H1 (cell line): ENCODE measurements around the gene CUEDC1. TPM values are rescaled to one million over a fixed set of nuclear protein-coding genes. Genes with fewer than 3 reads are reported as not detected.

ENCODE experiments used
- CTCF ChIA-PET: fragments of 300-600 bp; sonication (Branson Sonifier 250); formaldehyde crosslinking; loops from one replicate; lab custom pipeline; 2021; ENCODE audit not compliant: partially characterized antibody; lab: Charles Lee
- POLR2A ChIA-PET: fragments of 300-600 bp; sonication (Branson Sonifier 250); formaldehyde crosslinking; loops from one replicate; lab custom pipeline; 2021; ENCODE audit warnings: inconsistent platforms; ENCODE audit not compliant: partially characterized antibody; lab: Charles Lee
- DNase-seq, 2 experiments: peaks; one replicate each; pipeline versions ENCODE4 v3.0.0 to v3.0.0-alpha.2; 2010 to 2022; ENCODE audit warnings: low spot score in 2 of 2, low read depth in 1 of 2, mixed read lengths in 1 of 2
- FAIRE-seq: peaks from 2 replicates; lab custom pipeline; 2011; peaks lifted over from hg19 to GRCh38; lab: Jason Lieb, UNC
- H2AFZ ChIP-seq: 2 replicates; pipeline ENCODE4 v1.8.1; 2012; ENCODE audit warnings: low read length, inconsistent platforms
- H2AK5ac ChIP-seq: 2 replicates; pipeline ENCODE4 v1.6.1; 2013; ENCODE audit warnings: low read depth, low read length
- H2BK120ac ChIP-seq: replicated peaks from 2 replicates; pipeline ENCODE3; 2013; ENCODE audit warnings: low read depth, low read length, inconsistent platforms
- H2BK12ac ChIP-seq: 2 replicates; pipeline ENCODE4 v1.6.1; 2013; ENCODE audit warnings: low read depth, low read length
- H2BK15ac ChIP-seq: 2 replicates; pipeline ENCODE4 v1.6.1; 2013; ENCODE audit warnings: low read length
- H2BK20ac ChIP-seq: 2 replicates; pipeline ENCODE4 v1.6.1; 2013; ENCODE audit warnings: low read length
- H2BK5ac ChIP-seq: 2 replicates; pipeline ENCODE4 v1.6.1; 2013; ENCODE audit warnings: low read depth, low read length
- H3K14ac ChIP-seq: 2 replicates; pipeline ENCODE4 v1.6.1; 2013; ENCODE audit warnings: inconsistent platforms; ENCODE audit not compliant: insufficient read length
- H3K18ac ChIP-seq: 2 replicates; pipeline ENCODE4 v1.6.1; 2013; ENCODE audit warnings: low read length; ENCODE audit errors: extremely low read depth
- H3K23ac ChIP-seq: 2 replicates; pipeline ENCODE4 v1.6.1; 2013; ENCODE audit warnings: inconsistent platforms; ENCODE audit not compliant: insufficient read length
- H3K23me2 ChIP-seq: 2 replicates; pipeline ENCODE4 v1.6.1; 2013; ENCODE audit warnings: low read depth, low read length
- H3K27ac ChIP-seq: 2 replicates; pipeline ENCODE4 v1.6.1; 2011; ENCODE audit warnings: low read depth, low read length, inconsistent platforms
- H3K27me3 ChIP-seq, 4 experiments: replicated peaks in 1 of 4; 1 replicate in 1 of 4; 2 replicates in 3 of 4; pipeline versions ENCODE4 v1.6.1 to v1.8.1; 2011 to 2013; ENCODE audit warnings: low read length in 3 of 4, mild to moderate bottlenecking in 3 of 4, inconsistent platforms in 2 of 4, mixed read lengths in 2 of 4, moderate library complexity in 1 of 4; ENCODE audit not compliant: control insufficient read depth in 3 of 4, insufficient read depth in 3 of 4; ENCODE audit errors: extremely low read depth in 1 of 4
- H3K36me3 ChIP-seq, 4 experiments: 2 replicates each; pipeline versions ENCODE4 v1.6.1 to v1.8.1; 2011 to 2013; ENCODE audit warnings: mild to moderate bottlenecking in 4 of 4, low read length in 3 of 4, moderate library complexity in 2 of 4, control low read depth in 1 of 4, inconsistent platforms in 1 of 4; ENCODE audit not compliant: insufficient read depth in 4 of 4, control insufficient read depth in 2 of 4
- H3K4ac ChIP-seq: replicated peaks from 2 replicates; pipeline ENCODE3; 2013; ENCODE audit warnings: low read length, low read depth, mixed read lengths, inconsistent platforms; ENCODE audit not compliant: insufficient read length
- H3K4me1 ChIP-seq, 4 experiments: replicated peaks in 1 of 4; 1 replicate in 1 of 4; 2 replicates in 3 of 4; pipeline versions ENCODE4 v1.6.1 to v1.8.1; 2011 to 2013; ENCODE audit warnings: low read length in 3 of 4, inconsistent platforms in 2 of 4, mixed read lengths in 1 of 4; ENCODE audit not compliant: insufficient read depth in 4 of 4, control insufficient read depth in 3 of 4
- H3K4me2 ChIP-seq, 2 experiments: 2 replicates each; pipeline versions ENCODE4 v1.6.1 to v1.8.1; 2011 to 2013; ENCODE audit warnings: low read depth in 2 of 2, low read length in 2 of 2, control low read depth in 1 of 2, inconsistent platforms in 1 of 2, mild to moderate bottlenecking in 1 of 2; ENCODE audit not compliant: insufficient read depth in 1 of 2
- H3K4me3 ChIP-seq, 4 experiments: fragments of 200-600, 300-600 bp in 1 of 4; sonication (generic), shearing (Covaris generic), sonication (Bioruptor Twin) in 1 of 4; 2 replicates each; pipeline versions ENCODE4 v1.5.1 to v1.8.1; 2011 to 2016; ENCODE audit warnings: low read length in 4 of 4, low read depth in 3 of 4, control low read depth in 2 of 4, inconsistent platforms in 2 of 4, mild to moderate bottlenecking in 2 of 4, mixed read lengths in 1 of 4, moderate library complexity in 1 of 4; ENCODE audit not compliant: insufficient read depth in 2 of 4; ENCODE audit errors: extremely low read depth in 1 of 4
- H3K56ac ChIP-seq: replicated peaks from 2 replicates; pipeline ENCODE3; 2013; ENCODE audit warnings: low read depth, mild to moderate bottlenecking, mixed read lengths, low read length, inconsistent platforms; ENCODE audit not compliant: insufficient read length
- H3K79me1 ChIP-seq: 2 replicates; pipeline ENCODE4 v1.6.1; 2013; ENCODE audit warnings: low read depth, low read length, control low read depth
- H3K79me2 ChIP-seq, 2 experiments: 2 replicates each; pipeline versions ENCODE4 v1.6.1 to v1.8.1; 2012 to 2013; ENCODE audit warnings: low read length in 2 of 2, mild to moderate bottlenecking in 2 of 2, inconsistent platforms in 1 of 2; ENCODE audit not compliant: insufficient read depth in 2 of 2, control insufficient read depth in 1 of 2
- H3K9ac ChIP-seq, 4 experiments: replicated peaks in 1 of 4; 1 replicate in 1 of 4; 2 replicates in 3 of 4; pipeline versions ENCODE4 v1.6.1 to v1.8.1; 2011 to 2013; ENCODE audit warnings: low read depth in 3 of 4, low read length in 3 of 4, control low read depth in 2 of 4, mild to moderate bottlenecking in 2 of 4, moderate library complexity in 2 of 4, inconsistent platforms in 1 of 4; ENCODE audit errors: extremely low read depth in 1 of 4
- H3K9me3 ChIP-seq, 2 experiments: 2 replicates each; pipeline versions ENCODE4 v1.6.1 to v1.8.1; 2012 to 2013; ENCODE audit warnings: mild to moderate bottlenecking in 2 of 2, moderate library complexity in 2 of 2, control low read depth in 1 of 2, inconsistent platforms in 1 of 2, low read depth in 1 of 2, low read length in 1 of 2, mixed read lengths in 1 of 2; ENCODE audit not compliant: insufficient read depth in 2 of 2
- H4K20me1 ChIP-seq, 2 experiments: replicated peaks in 1 of 2; 2 replicates each; pipeline versions ENCODE3 to v1.8.1; 2011 to 2013; ENCODE audit warnings: inconsistent platforms in 2 of 2, low read length in 2 of 2, mild to moderate bottlenecking in 1 of 2; ENCODE audit not compliant: insufficient read depth in 2 of 2, control insufficient read depth in 1 of 2
- H4K5ac ChIP-seq: 2 replicates; pipeline ENCODE4 v1.6.1; 2013; ENCODE audit warnings: low read length, low read depth, mixed read lengths, inconsistent platforms; ENCODE audit not compliant: insufficient read length
- H4K8ac ChIP-seq: 2 replicates; pipeline ENCODE4 v1.8.0; 2013; ENCODE audit warnings: mild to moderate bottlenecking, moderate library complexity, low read length, inconsistent platforms; ENCODE audit not compliant: insufficient read depth; ENCODE audit errors: extremely low read depth
- H4K91ac ChIP-seq: replicated peaks from 2 replicates; pipeline ENCODE3; 2013; ENCODE audit warnings: low read length, mixed read lengths, inconsistent platforms; ENCODE audit not compliant: insufficient read length
- ASH2L ChIP-seq: fragments of 200-600, 300-600 bp; sonication (generic); IDR thresholded peaks from one replicate; pipeline ENCODE4 v1.7.1; 2017; ENCODE audit warnings: low read length
- ATF3 ChIP-seq: IDR thresholded peaks from 2 replicates; pipeline ENCODE4 v1.6.1; 2011; ENCODE audit warnings: low read depth, mild to moderate bottlenecking, low read length; ENCODE audit not compliant: insufficient read depth
- BCL11A ChIP-seq, 2 experiments: IDR thresholded peaks; one replicate each; pipeline ENCODE4 v1.6.1; 2011; ENCODE audit warnings: low read depth in 2 of 2, low read length in 2 of 2, mild to moderate bottlenecking in 2 of 2
- CREB1 ChIP-seq: IDR thresholded peaks from 2 replicates; pipeline ENCODE4 v1.6.1; 2012; ENCODE audit warnings: inconsistent platforms
- EGR1 ChIP-seq: IDR thresholded peaks from 2 replicates; pipeline ENCODE4 v1.6.1; 2011; ENCODE audit warnings: low read depth, low read length, borderline replicate concordance
- GTF2F1 ChIP-seq: IDR thresholded peaks from 2 replicates; pipeline ENCODE4 v1.6.1; 2012; ENCODE audit warnings: low read depth, low read length, improper control_type of control experiment, borderline replicate concordance
- HDAC6 ChIP-seq: IDR thresholded peaks from one replicate; pipeline ENCODE4 v1.7.1; 2012; ENCODE audit warnings: low read depth, mild to moderate bottlenecking, inconsistent platforms, low read length, moderate library complexity
- JUND ChIP-seq: IDR thresholded peaks from 2 replicates; pipeline ENCODE4 v1.6.1; 2011; ENCODE audit warnings: mild to moderate bottlenecking, improper control_type of control experiment, low read length
- NANOG ChIP-seq: IDR thresholded peaks from 2 replicates; pipeline ENCODE4 v1.6.1; 2011; ENCODE audit warnings: low read length, low read depth, mild to moderate bottlenecking, inconsistent platforms; ENCODE audit not compliant: insufficient read depth, poor library complexity, severe bottlenecking
- PHF8 ChIP-seq: fragments of 200-600 bp; sonication (generic); conservative IDR thresholded peaks from 2 replicates; pipeline ENCODE4 v1.7.1; 2012; ENCODE audit warnings: low read depth, mild to moderate bottlenecking, inconsistent platforms, low read length, moderate library complexity
- RBBP5 ChIP-seq: IDR thresholded peaks from 2 replicates; pipeline ENCODE4 v1.7.1; 2012; ENCODE audit warnings: low read depth, mild to moderate bottlenecking, inconsistent platforms, low read length, moderate library complexity, borderline replicate concordance
- SUZ12 ChIP-seq: fragments of 200-600 bp; sonication (generic); IDR thresholded peaks from 2 replicates; pipeline ENCODE4 v1.6.1; 2012; ENCODE audit warnings: mild to moderate bottlenecking, inconsistent platforms, low read length, moderate library complexity, mixed read lengths
- TEAD4 ChIP-seq: IDR thresholded peaks from 2 replicates; pipeline ENCODE4 v1.6.1; 2012; ENCODE audit warnings: low read depth, low read length, inconsistent platforms, mixed read lengths
- WGBS, 2 experiments: shearing (Covaris generic) in 1 of 2; methylation state at CpG; one replicate each; pipeline versions ENCODE4 v1.1.6 to v1.1.7; 2013 to 2015; ENCODE audit warnings: low lambda C conversion rate in 2 of 2, mixed read lengths in 2 of 2, inconsistent platforms in 1 of 2, low coverage in 1 of 2, missing lambda C conversion rate in 1 of 2; ENCODE audit not compliant: insufficient replicate concordance in 2 of 2, insufficient coverage in 1 of 2, insufficient read length in 1 of 2; ENCODE audit errors: extremely low coverage in 1 of 2, missing lambda C conversion rate in 1 of 2; 5-methylcytosine and 5-hydroxymethylcytosine counted together
- polyA plus RNA-seq, 7 experiments: library from polyadenylated mRNA; depleted of rRNA in 3 of 7; stranded (reverse) in 5 of 7; unstranded in 2 of 7; fragments of >200 nt in 5 of 7; fragments of 200-250 nt in 2 of 7; gene quantifications; 1 replicate in 5 of 7; 2 replicates in 1 of 7; 4 replicates in 1 of 7; pipeline versions ENCODE4 v1.2.1 to v1.2.3, GENCODE V29; 2011 to 2013; ENCODE audit warnings: missing spikeins in 2 of 7, mixed read lengths in 2 of 7
- total RNA-seq: library from RNA; stranded (reverse); fragmentation: NEBNext Ultra II Directional; extraction: Animal tissue kit (Norgen Biotek cat#: 25700); gene quantifications from 2 replicates; pipeline ENCODE4 v1.2.1, GENCODE V29; 2021

CUEDC1 gene
- total and polyA plus RNA-seq, 2 of the 8 experiments (the other 6 are each of a cell fraction or from before 2014, with no cell fraction given) = 4.0 to 10.7 TPM

- no peak overlapping the region for H3K4me3 ChIP-seq
- H3K79me1 ChIP-seq = no peaks in the 10 kb centered on the region
- H4K5ac ChIP-seq = no peak overlapping the region
- no peaks in the 10 kb centered on the region for H3K79me2 ChIP-seq
- H2BK20ac ChIP-seq = no peak overlapping the region
- no peak overlapping the region for H3K56ac ChIP-seq
- DNase-seq (no peak), FAIRE-seq (no peak)
- H3K4ac ChIP-seq = no peak overlapping the region
- no peak overlapping the region for H3K27ac ChIP-seq
- H3K9me3 ChIP-seq = no peaks in the 10 kb centered on the region
- no peaks in the 10 kb centered on the region for H3K27me3 ChIP-seq
- no peak overlapping the region for H3K4me2 ChIP-seq
- no peak overlapping the region for H3K9ac ChIP-seq
- no peak overlapping the region for H2BK120ac ChIP-seq
- H3K23ac ChIP-seq = no peak overlapping the region
- CTCF ChIA-PET = interaction anchor here (0.6 to 9.0 kb wide), 9 partner anchors 10 to 104 kb away, joined by 3 to 205 read pairs (median 3); no protein-coding TSS in a partner anchor
- H3K36me3 ChIP-seq = no peaks in the 10 kb centered on the region
- no peak overlapping the region for H2AFZ ChIP-seq
- no peak overlapping the region for H3K14ac ChIP-seq
- H2BK5ac ChIP-seq = no peak overlapping the region
- no peak overlapping the region for H2BK12ac ChIP-seq
- H4K91ac ChIP-seq = peak overlapping the region; percentile 17
- POLR2A ChIA-PET = interaction anchor here (0.7 to 1.2 kb wide), 3 partner anchors 10 to 106 kb away, joined by 3 to 7 read pairs (median 4); no protein-coding TSS in a partner anchor
- peaks cover 11 to 28% (median 22%) of the 10 kb centered on the region in 4 experiments for H3K4me1 ChIP-seq
- WGBS, 2 experiments = 82% methylated on average over 1 of the region's 1 CpG; no CpG with 5 or more reads in 1 of the 2 experiments
- no peak overlapping the region for H2BK15ac ChIP-seq
- H4K20me1 ChIP-seq = no peaks in the 10 kb centered on the region
- H4K8ac ChIP-seq = no peak overlapping the region
- no peak overlapping the region for H3K18ac ChIP-seq
- H2AK5ac ChIP-seq = no peak overlapping the region
- no peaks in the 10 kb centered on the region for H3K23me2 ChIP-seq
- no peak for TF ChIP-seq EGR1
- no peak for TF ChIP-seq NANOG
- TF ChIP-seq CREB1 = no peak
- TF ChIP-seq RBBP5 = no peak
- TF ChIP-seq BCL11A (IDR thresholded peaks at IDR 0.05; ENCODE audit: low read depth in 2 of 2, low read length in 2 of 2) = no peak
- TF ChIP-seq GTF2F1 = no peak
- TF ChIP-seq SUZ12 = no peak
- no peak for TF ChIP-seq ASH2L
- no peak for TF ChIP-seq JUND
- no peak for TF ChIP-seq ATF3
- TF ChIP-seq HDAC6 = no peak
- no peak for TF ChIP-seq PHF8
- no peak for TF ChIP-seq TEAD4
Observed at GRCh38 chr17:57894848-57895247, 60.4 kb downstream of the CUEDC1 start.
